SKM-1 treated with dmso at 0.1 percent for 144 hours (cell line): ENCODE data around the gene C3orf49.

Experiments used
- DNase-seq: peaks from one replicate; lab custom pipeline; 2025; ENCODE audit not compliant: unreplicated experiment; lab: John Stamatoyannopoulos, UW

Gene C3orf49

DNA sequence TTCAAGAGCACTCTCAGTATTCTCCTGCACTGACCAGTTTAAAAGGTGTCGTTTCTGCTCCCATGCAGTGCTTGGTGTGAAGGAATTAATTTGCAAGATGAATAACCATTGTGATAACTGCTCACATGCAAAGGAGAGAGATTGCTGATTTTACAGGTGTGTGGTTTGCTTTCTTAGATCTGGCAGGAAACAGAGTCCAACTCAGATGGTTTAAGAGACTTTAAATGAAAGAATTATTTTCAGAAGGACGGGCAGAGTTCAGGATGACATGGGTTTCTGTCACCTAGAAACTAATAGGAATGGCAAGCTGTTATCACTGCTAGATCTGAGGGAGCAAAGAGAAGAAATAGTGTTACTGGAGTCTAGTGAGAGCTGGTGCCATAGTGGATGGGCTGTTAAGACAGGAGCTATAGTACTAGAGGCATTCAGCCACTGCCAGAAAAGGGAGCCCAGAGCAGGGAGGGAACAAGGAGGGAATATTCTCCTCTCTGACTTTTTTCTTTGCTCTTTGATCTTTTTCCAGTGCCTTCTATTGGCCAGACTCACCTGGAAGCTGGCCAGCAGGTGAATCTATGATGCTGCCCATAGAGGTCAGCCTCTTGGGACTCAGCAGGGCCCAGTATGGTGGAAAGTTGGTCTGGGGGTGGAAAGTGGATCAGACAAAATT is 59.4 kb downstream of the C3orf49 start:
- DNase-seq, result no peak

GRCh38 chr3:63880653-63881052 is 61.6 kb downstream of the C3orf49 start:
- no peak for DNase-seq

GRCh38 chr3:63886858-63887257 is 67.8 kb downstream of the C3orf49 start:
- DNase-seq, result no peak

- no peak for DNase-seq
Observed at GRCh38 chr3:63891518-63891917, 72.4 kb downstream of the C3orf49 start.

GRCh38 chr3:63892773-63893352 is 73.8 kb downstream of the C3orf49 start:
- no peak for DNase-seq

DNA sequence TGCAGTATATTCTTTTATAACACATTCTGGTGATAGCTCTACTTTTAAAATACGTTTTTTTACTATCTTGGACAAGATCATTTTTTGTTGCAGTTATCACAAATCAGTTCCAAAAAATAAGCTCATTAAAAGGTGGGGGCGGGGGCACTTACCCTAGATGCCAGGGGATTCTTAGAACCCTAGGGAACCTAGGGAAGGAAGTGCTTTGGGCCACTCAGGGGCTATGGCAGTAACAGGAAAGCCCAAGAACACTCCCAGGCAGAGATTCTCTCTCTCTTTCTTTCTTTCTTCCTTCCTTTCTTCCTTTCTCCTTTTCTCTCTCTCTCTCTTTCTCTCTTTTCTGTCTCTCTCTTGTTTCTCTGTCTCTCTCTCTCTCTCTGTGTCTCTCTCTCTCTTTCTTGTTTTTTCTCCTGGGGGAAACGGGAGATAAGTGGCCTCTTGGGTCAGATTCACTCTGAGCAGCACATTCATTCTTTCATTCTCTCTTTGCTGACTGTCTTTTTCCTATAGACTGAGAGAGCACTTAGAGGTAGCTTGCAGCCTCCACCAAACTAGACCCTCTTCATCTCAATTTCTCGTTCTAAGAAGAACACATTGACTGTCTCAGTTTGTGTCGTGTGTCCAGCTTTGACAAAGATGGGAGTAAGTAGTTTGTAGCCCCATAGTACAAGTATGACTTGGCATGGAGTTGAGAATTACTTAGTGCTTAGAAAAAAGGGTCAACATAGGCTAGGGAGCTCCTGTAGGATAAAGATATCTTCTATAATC is 76.5 kb downstream of the C3orf49 start:
- DNase-seq, result no peak

- DNase-seq, result no peak
Observed at GRCh38 chr3:63896332-63897030, 77.4 kb downstream of the C3orf49 start.
